Nephron (organoid): Measurements from ENCODE around the gene SMARCAL1.
A peak's percentile ranks its signal among the peaks of the same experiment; 100 is the strongest.

Source experiments
- H3K27ac Mint-ChIP-seq, 3 experiments: 2 replicates each; pipeline ENCODE4 v1.8.0; 2020; ENCODE audit warnings: mixed read lengths in 3 of 3, mild to moderate bottlenecking in 2 of 3, moderate library complexity in 1 of 3
- H3K27me3 Mint-ChIP-seq: 2 replicates; pipeline ENCODE4 v1.8.0; 2021; ENCODE audit warnings: low read depth, mild to moderate bottlenecking, moderate library complexity, mixed read lengths
- H3K36me3 Mint-ChIP-seq: 2 replicates; pipeline ENCODE4 v1.8.0; 2020; ENCODE audit warnings: low read depth, mixed read lengths
- H3K4me1 Mint-ChIP-seq: 2 replicates; pipeline ENCODE4 v1.8.0; 2020; ENCODE audit warnings: mixed read lengths
- H3K4me3 Mint-ChIP-seq, 3 experiments: 2 replicates each; pipeline ENCODE4 v1.8.0; 2020; ENCODE audit warnings: mild to moderate bottlenecking in 3 of 3, mixed read lengths in 3 of 3, moderate library complexity in 2 of 3
- H3K9me3 Mint-ChIP-seq: 2 replicates; pipeline ENCODE4 v1.8.0; 2020; ENCODE audit warnings: mixed read lengths
- CTCF ChIP-seq, 3 experiments: fragments of 200-600 bp; sonication (generic); IDR thresholded peaks; one replicate each; pipeline ENCODE4 v1.5.0; 2021; ENCODE audit warnings: antibody characterized with exemption in 3 of 3; ENCODE audit not compliant: unreplicated experiment in 3 of 3

SMARCAL1 gene

GRCh38 chr2:216501854-216502253 lies 89.6 kb downstream of the SMARCAL1 start:
- TF ChIP-seq CTCF (IDR thresholded peaks at IDR 0.05; ENCODE audit: unreplicated experiment in 3 of 3), result no peak
- Mint-ChIP-seq H3K27ac (no peak overlapping the region), H3K4me1 (peaks cover 56% of the 10 kb centered on the region), H3K27me3 (no peaks in the 10 kb centered on the region), H3K36me3 (peaks cover 72% of the 10 kb centered on the region), H3K9me3 (no peaks in the 10 kb centered on the region), H3K4me3 (no peak overlapping the region)

GRCh38 chr2:216502381-216503158 lies 90.3 kb downstream of the SMARCAL1 start:
- no peaks in the 10 kb centered on the region for H3K9me3 Mint-ChIP-seq
- peak overlapping the region; percentile 26 to 67 (median 65) for H3K4me3 Mint-ChIP-seq
- TF ChIP-seq CTCF (IDR thresholded peaks at IDR 0.05; ENCODE audit: unreplicated experiment in 3 of 3), result no peak
- H3K4me1 Mint-ChIP-seq, result peaks cover 52% of the 10 kb centered on the region
- no peaks in the 10 kb centered on the region for H3K27me3 Mint-ChIP-seq
- H3K27ac Mint-ChIP-seq, result peak overlapping the region in 1 of 3 experiments; percentile 58
- H3K36me3 Mint-ChIP-seq, result peaks cover 72% of the 10 kb centered on the region

GRCh38 chr2:216503159-216503629 lies 90.9 kb downstream of the SMARCAL1 start:
- H3K9me3 Mint-ChIP-seq, result no peaks in the 10 kb centered on the region
- H3K36me3 Mint-ChIP-seq, result peaks cover 72% of the 10 kb centered on the region
- no peak overlapping the region for H3K27ac Mint-ChIP-seq
- no peak for TF ChIP-seq CTCF (IDR thresholded peaks at IDR 0.05; ENCODE audit: unreplicated experiment in 3 of 3)
- H3K27me3 Mint-ChIP-seq, result no peaks in the 10 kb centered on the region
- H3K4me1 Mint-ChIP-seq, result peaks cover 47% of the 10 kb centered on the region
- H3K4me3 Mint-ChIP-seq, result no peak overlapping the region

- TF ChIP-seq CTCF (IDR thresholded peaks at IDR 0.05; ENCODE audit: unreplicated experiment in 3 of 3), result no peak
- H3K27me3 Mint-ChIP-seq, result no peaks in the 10 kb centered on the region
- no peak overlapping the region for H3K4me3 Mint-ChIP-seq
- no peaks in the 10 kb centered on the region for H3K9me3 Mint-ChIP-seq
- H3K4me1 Mint-ChIP-seq, result peaks cover 41% of the 10 kb centered on the region
- H3K27ac Mint-ChIP-seq, result peak overlapping the region in 2 of 3 experiments; percentile 5 to 64
- H3K36me3 Mint-ChIP-seq, result peaks cover 71% of the 10 kb centered on the region
These were observed 91.6 kb downstream of the SMARCAL1 start for GRCh38 chr2:216503697-216504375.

- no peaks in the 10 kb centered on the region for H3K27me3 Mint-ChIP-seq
- H3K4me3 Mint-ChIP-seq, result no peak overlapping the region
- H3K9me3 Mint-ChIP-seq, result no peaks in the 10 kb centered on the region
- H3K27ac Mint-ChIP-seq, result peak overlapping the region in 2 of 3 experiments; percentile 5 to 64
- peaks cover 36% of the 10 kb centered on the region for H3K4me1 Mint-ChIP-seq
- no peak for TF ChIP-seq CTCF (IDR thresholded peaks at IDR 0.05; ENCODE audit: unreplicated experiment in 3 of 3)
- H3K36me3 Mint-ChIP-seq, result peaks cover 70% of the 10 kb centered on the region
These were observed 92.1 kb downstream of the SMARCAL1 start for GRCh38 chr2:216504376-216504762.
